ENCODE measurements around the gene PLCB2.

The PLCB2 gene

GRCh38 chr15:40249477-40250303 lies 58.0 kb downstream of the PLCB2 start:
- peak; percentile 44 for DNase-seq (ENCODE audit: low spot score)

GRCh38 chr15:40248006-40248783 lies 59.5 kb downstream of the PLCB2 start:
- no peak for DNase-seq (ENCODE audit: low spot score)

GRCh38 chr15:40247406-40247971 lies 60.2 kb downstream of the PLCB2 start:
- no peak for DNase-seq (ENCODE audit: low spot score)

GRCh38 chr15:40246496-40247280 lies 61.0 kb downstream of the PLCB2 start:
- DNase-seq (ENCODE audit: low spot score): no peak

GRCh38 chr15:40245666-40246450 lies 61.9 kb downstream of the PLCB2 start:
- DNase-seq (ENCODE audit: low spot score): no peak

GRCh38 chr15:40244961-40245523 lies 62.7 kb downstream of the PLCB2 start:
- DNase-seq (ENCODE audit: low spot score): no peak

- no peak for DNase-seq (ENCODE audit: low spot score)
Observed at GRCh38 chr15:40243126-40243810, 64.5 kb downstream of the PLCB2 start.

GRCh38 chr15:40242601-40243000 lies 65.1 kb downstream of the PLCB2 start:
- DNase-seq (ENCODE audit: low spot score): no peak

- no peak for DNase-seq (ENCODE audit: low spot score)
Observed at GRCh38 chr15:40242213-40242599, 65.5 kb downstream of the PLCB2 start.

GRCh38 chr15:40241269-40242212 lies 66.2 kb downstream of the PLCB2 start:
- DNase-seq (ENCODE audit: low spot score): no peak

GRCh38 chr15:40240619-40241221 lies 67.0 kb downstream of the PLCB2 start:
- DNase-seq (ENCODE audit: low spot score): no peak

- DNase-seq (ENCODE audit: low spot score): peak; percentile 23
Observed at GRCh38 chr15:40239693-40240618, 67.8 kb downstream of the PLCB2 start.

- DNase-seq (ENCODE audit: low spot score): no peak
Observed at GRCh38 chr15:40239404-40239692, 68.4 kb downstream of the PLCB2 start.

- peak; percentile 41 for DNase-seq (ENCODE audit: low spot score)
Observed at GRCh38 chr15:40238532-40239403, 69.0 kb downstream of the PLCB2 start, which contains the start of gene PAK6. Gene PAK6, plus strand, starts transcription at chr15:40239063. Its CDS starts 25,723 bp downstream, at chr15:40264786.

Measured in Ammon's horn (tissue), 1 donor.